IPS-NIHi11 (cell line): ENCODE data around the gene NREP.
"Not testable (repeated sequence)": the region's sequence is repeated elsewhere in the genome, so short reads cannot be mapped to it uniquely, and the experiment has no call there.

Source experiments
- DNase-seq: peaks from one replicate; pipeline ENCODE4 v3.0.0; 2012; ENCODE audit warnings: mixed read lengths, low spot score

NREP gene

DNA sequence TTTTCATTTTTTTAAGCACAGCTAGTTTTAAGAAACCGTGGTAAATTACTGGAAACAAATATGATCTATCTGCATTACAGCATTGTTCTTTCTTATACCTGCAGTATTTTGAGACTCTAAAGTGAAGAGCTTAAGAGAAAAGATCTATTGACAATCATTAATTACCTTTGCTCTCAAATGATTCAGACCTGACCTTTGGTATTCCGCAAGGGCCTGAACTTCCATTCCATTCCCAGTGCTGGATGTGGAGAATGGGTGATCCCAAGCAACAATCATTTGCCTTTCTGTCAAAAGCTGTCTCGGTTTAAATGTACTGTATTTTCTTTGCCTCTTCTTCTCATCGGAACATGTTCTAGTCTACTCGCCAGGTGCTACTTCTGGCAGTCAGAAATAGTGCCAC, 18.9 kb downstream of the NREP start:
- no peak for DNase-seq

DNA sequence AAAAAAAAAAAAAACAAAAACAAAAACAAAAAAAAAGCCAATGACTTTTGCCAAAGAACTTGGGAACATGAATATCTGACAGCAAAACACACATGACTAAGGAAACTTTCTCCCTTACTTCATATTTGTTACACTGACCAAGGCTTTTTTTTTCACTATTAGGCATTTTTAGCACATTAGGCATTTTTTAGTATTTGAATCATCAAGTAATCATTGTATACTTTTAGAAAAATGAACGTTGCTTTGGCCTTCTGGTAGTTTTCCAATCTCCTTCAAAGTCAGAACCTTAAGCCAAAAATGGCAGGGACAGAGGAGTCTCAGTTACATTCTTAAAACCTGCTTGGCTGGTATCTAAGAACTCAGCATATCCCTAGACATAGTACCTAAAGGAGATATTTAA, 19.3 kb downstream of the NREP start:
- no peak for DNase-seq

DNA sequence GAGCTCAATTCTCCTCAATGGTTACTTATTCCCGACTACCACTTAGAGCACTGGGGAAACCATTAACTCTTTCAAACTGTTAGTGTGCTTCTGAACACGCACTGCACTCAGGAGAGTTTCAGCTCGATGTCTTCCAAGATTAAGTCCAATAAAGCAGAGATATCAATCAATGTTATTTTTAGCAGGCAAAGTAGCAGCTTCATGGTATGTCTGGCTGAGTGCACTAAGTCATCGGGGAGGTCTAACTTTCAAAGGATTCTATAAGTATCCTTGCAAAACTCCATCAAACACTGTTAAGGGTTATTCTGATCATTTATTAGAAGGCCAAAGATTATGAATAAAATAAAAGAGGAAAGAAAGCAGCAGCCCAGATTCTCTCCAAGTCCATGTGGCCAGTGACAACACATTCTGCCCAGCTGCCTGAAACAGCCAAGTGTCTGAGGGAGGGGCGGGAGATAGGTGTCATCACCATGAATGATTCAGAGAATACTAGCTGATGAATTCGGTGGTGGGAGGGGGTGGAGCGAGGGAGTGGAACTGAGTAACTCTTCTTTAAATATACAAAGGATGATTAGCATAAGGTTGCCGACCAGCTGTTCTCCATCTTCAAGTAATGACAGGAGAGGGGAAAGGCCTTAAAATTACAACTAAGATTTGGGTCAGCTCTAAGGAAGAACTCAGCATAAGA, 21.3 kb downstream of the NREP start:
- peak; percentile 26 for DNase-seq

DNA sequence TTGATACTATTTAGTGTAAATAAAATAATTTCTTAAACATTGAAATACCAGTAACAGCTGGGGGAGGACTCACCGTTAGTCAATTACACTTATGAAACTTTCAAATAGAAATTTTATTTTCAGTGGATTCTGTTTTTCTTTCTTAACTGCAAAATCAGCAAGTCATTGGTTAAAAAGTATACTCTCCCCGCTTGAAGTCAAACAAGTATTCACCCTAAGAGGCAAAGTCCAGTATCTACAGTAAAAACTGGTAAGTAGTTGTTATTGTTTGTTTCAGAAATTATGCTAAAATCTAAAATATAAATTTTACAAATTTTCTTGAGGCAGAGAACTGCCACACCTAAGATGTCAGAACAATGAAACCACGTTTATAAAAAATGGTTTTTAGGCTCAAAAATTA, 22.4 kb downstream of the NREP start:
- no peak for DNase-seq

DNA sequence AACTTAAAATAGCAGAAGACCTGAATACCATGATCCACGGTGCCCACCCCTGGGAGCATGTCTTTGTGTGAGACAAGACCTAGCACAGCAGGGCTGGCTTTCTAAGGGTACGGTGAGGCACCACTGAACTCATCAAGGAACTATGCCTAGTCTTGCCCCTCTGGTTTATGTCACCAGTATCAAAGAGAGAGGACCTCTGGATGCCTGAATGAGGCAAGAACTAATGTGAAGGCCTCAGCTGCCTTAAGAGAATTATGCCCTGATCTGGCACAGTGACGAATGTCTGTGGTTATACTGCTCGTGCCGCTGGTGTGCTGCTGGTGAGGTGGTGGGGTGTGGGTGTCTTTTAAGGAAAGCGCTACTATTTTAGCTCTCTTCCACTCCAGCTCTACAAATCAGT, 23.0 kb downstream of the NREP start:
- DNase-seq, result no peak

GRCh38 chr5:111733571-111733970, 23.4 kb downstream of the NREP start:
- no peak for DNase-seq

GRCh38 chr5:111731638-111732037, 25.4 kb downstream of the NREP start:
- no peak for DNase-seq

DNA sequence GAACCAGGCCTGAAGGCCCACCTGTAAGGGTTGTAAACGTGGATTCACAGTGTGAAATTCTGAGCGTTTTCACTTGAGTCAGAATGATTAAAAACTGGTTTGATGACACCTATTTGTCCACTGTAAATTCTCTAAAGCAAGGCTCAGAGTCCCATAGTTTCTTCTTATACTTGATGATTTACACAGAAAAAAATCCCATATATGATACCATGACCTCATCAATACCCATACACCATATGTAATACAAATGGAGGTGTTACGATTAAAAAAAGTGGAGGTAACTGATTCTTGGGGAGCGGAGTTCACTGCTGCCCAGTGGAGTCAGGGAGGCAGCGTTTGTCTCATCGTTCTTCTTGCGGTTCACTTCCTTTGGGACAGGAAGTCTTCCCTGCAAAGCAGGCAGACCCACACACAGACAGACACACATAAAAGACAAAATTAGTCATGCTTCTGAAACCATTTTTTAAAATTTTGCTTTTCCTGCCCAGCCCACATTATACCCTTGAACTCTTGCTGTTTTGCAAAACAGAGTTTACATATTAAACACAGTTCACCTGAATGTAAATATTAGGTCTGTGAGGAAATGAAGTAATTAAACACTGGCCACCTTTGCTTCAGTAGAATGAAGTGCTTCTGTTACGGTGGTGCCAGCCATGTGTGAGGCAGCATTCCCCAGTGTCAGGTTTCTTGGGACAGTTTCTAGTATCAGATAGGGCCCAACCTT, 26.2 kb downstream of the NREP start:
- no peak for DNase-seq

- DNase-seq, result no peak
Observed at GRCh38 chr5:111728941-111729340, 28.1 kb downstream of the NREP start.

- DNase-seq, result no peak
Observed at GRCh38 chr5:111726986-111727385, 30.0 kb downstream of the NREP start.

DNA sequence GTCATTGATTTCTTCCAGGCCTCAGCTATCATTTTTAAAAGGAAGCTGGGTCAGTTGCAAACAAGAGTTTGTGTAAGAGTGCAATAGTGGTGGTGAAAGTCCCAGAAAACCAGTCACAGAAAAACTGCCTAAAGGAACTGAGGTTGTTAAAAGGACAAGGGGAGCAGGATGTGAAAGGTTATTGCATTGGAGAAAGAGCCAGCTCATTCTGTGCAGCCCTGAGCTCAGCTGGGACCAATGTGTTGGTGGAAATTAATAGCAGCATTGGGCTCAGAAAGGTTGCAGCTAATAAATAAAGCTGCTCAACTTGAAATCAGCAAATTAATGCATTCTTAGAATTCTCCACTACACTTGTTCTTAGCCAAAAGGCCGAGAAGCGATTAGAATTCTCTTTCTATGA, 34.9 kb downstream of the NREP start:
- DNase-seq, result no peak

DNA sequence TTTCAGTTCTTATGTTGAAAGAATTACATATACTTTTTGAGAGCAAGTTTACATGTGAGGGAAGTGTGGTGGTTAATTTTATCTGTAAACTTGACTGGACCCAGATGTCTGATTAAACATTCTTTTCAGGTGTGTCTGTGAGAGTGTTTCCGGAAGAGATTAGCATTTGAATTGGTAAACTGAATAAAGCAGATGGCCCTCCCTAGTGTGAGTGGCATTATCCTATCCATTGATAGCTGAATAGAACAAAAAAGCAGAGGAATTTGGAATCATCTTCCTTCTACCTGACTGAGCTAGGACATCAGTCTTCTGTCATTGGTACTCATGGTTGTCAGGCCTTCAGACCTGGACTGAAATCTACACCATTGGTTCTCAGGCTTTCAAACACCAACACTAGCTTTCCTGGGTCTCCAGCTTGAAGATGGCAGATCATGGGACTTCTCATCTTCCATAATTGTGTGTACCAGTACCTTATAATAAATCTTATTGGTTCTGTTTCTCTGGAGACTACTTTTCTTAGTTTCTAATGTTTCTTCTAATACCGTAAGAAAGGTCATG, 36.6 kb downstream of the NREP start:
- DNase-seq, result no peak

DNA sequence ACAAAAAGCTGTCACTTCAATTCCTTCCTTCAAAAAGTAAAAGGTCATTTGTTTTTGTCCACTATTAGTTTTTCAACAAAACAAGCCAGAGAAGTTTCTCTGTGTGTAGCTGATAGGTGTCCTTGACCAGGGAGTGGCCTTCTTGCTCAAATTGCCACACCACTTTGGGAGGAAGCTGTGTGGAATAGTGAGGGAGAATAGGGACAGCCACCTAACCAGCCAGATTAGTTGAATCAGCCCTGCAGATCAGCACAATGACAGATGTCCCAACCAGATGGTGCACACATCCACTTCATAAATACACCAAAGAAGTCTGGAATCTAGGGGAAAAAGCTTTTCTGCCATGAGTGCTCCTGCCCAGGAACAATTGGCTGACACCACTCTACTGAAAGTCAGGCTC, 37.2 kb downstream of the NREP start:
- no peak for DNase-seq

- not testable (repeated sequence) for DNase-seq
Observed at GRCh38 chr5:111716789-111717188, 40.2 kb downstream of the NREP start.

DNA sequence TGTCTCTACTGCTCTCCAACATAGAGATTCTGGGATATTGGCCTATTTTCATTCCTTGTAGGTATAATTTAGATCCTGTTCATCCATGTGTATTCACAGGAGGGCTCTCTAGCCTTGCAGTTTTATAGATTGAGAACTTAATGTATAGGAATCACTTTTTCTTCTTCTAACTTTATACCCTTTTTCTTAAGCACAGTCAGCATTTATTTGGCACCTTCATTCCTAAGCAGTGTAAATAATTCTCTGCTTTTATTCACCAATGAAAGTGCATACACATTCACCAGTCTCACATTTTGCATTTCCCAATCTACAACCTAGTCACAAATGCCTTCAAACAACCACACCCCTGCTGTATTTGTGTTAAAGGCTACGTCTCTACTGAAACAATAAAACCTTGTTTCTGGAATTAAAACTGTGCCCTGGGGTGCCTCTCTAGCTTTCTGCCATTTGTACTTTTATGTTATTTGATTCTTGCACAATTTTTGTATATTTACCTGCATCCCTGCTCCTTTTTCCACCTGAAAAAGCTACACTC, 49.3 kb downstream of the NREP start:
- DNase-seq, result no peak

DNA sequence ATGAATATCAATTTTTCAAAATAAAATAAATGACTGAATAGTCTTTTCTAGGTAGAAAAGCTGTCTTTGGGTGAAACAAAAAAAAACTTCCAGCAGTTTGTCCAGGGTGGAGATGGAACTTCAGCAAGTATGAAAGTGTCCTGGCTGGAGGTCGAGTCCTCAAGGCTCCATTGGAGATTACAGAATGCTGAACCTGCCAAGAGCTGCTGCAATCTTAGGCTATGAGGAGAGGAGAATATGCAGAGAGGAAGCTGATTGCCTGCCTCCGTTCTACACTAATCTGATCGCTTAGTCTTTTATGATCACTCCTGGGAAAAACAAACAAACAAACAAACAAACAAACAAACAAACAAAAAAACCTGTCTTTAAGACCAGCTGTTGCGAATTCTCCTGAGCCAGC, 50.6 kb downstream of the NREP start:
- no peak for DNase-seq

GRCh38 chr5:111704452-111705085, 52.4 kb downstream of the NREP start:
- no peak for DNase-seq

DNA sequence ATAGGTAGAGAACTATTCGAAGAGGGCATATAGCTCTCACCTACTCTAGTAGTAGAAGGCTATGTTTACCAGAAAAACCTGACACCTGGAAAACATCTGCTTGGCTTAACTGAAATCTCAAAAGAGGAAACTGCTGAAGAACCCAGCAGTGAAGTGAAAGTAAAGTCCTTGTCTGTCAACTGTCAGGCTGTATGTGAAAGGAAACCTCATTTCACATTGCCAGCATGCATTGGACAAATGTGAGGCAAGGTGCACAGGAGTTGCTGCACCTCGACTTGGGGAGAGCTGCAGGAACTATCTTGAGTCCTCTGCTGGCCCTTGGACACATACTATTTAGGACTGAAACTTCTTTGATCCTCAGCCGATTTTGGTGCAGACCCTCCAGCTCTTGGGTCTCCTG, 53.3 kb downstream of the NREP start:
- no peak for DNase-seq

- DNase-seq, result no peak
Observed at GRCh38 chr5:111699976-111700375, 57.0 kb downstream of the NREP start.

DNA sequence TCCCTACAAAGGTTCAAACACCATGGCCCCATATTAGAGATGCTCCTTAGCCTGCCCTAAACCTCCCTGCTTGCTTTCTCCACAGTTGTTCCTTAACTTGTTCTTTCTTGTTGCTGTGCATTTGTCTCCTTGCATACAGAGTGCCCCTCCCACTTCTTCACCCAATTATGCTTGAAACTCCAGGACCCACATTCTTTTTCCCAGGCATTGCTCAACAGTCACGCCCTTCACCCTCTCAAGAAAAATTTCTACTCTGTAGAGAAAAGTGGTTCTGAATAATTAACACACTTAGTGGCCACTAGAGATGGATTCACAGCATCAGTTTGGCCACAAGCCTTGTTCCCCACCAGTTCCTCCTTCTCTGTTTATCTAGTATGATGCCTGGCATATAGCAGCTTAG, 57.7 kb downstream of the NREP start:
- no peak for DNase-seq

- peak; percentile 20 for DNase-seq
Observed at GRCh38 chr5:111697881-111698757, 58.9 kb downstream of the NREP start.

DNA sequence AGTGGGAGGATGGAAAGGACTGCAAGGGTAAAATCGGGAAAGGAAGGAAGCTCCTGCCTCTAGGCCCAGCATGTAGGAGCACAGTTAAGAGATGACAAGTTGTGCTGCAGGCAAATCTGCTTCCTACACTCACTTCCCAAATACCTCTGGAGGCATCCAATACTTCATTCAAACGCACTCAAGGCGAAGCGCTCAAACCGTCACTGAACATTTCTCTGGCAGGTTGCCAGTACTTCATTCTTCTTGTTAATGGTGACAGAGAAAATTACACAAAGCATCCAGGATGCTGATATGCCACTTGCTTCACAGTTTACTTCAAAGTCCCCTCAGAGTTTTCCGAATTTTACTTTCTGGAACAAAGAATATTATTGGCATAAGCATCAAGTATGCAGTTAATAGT, 59.8 kb downstream of the NREP start:
- no peak for DNase-seq
